Measurements from ENCODE around the gene NDUFAF2. TPM values are rescaled to one million over a fixed set of nuclear protein-coding genes. Genes with fewer than 3 reads are reported as not detected.

The NDUFAF2 gene
- total RNA-seq, 6 experiments from 2014 or later = 40.4 to 57.3 (median 51.5) TPM

GRCh38 chr5:61001647-61002046 is 56.6 kb downstream of the NDUFAF2 start:
- no peak overlapping the region for H3K4me3 Mint-ChIP-seq
- H3K27me3 Mint-ChIP-seq (ENCODE audit: insufficient read depth) = no peaks in the 10 kb centered on the region
- H3K4me1 Mint-ChIP-seq (ENCODE audit: low read depth) = peaks cover 16% of the 10 kb centered on the region
- TF ChIP-seq CTCF (IDR thresholded peaks at IDR 0.05) = no peak
- no peak overlapping the region for H3K27ac Mint-ChIP-seq
- no peak for DNase-seq
- no peaks in the 10 kb centered on the region for H3K36me3 Mint-ChIP-seq (ENCODE audit: low read depth)
- H3K9me3 Mint-ChIP-seq = no peaks in the 10 kb centered on the region

- no peaks in the 10 kb centered on the region for H3K36me3 Mint-ChIP-seq (ENCODE audit: low read depth)
- TF ChIP-seq CTCF (IDR thresholded peaks at IDR 0.05) = no peak
- H3K4me3 Mint-ChIP-seq = no peak overlapping the region
- H3K27me3 Mint-ChIP-seq (ENCODE audit: insufficient read depth) = no peaks in the 10 kb centered on the region
- H3K9me3 Mint-ChIP-seq = no peaks in the 10 kb centered on the region
- H3K27ac Mint-ChIP-seq = no peak overlapping the region
- no peak for DNase-seq
- H3K4me1 Mint-ChIP-seq (ENCODE audit: low read depth) = peaks cover 16% of the 10 kb centered on the region
Observed at GRCh38 chr5:61002611-61003355, 57.8 kb downstream of the NDUFAF2 start.

GRCh38 chr5:61004448-61004847 is 59.4 kb downstream of the NDUFAF2 start:
- Mint-ChIP-seq H3K4me1 (ENCODE audit: low read depth) (peaks cover 16% of the 10 kb centered on the region), H3K36me3 (ENCODE audit: low read depth) (no peaks in the 10 kb centered on the region), H3K27ac (no peak overlapping the region), H3K4me3 (no peak overlapping the region), H3K27me3 (ENCODE audit: insufficient read depth) (no peaks in the 10 kb centered on the region), H3K9me3 (no peaks in the 10 kb centered on the region)
- no peak for DNase-seq
- TF ChIP-seq CTCF (IDR thresholded peaks at IDR 0.05) = no peak

GRCh38 chr5:61009907-61010306 is 64.9 kb downstream of the NDUFAF2 start:
- Mint-ChIP-seq H3K27ac (no peak overlapping the region), H3K9me3 (no peaks in the 10 kb centered on the region), H3K4me1 (ENCODE audit: low read depth) (no peaks in the 10 kb centered on the region), H3K36me3 (ENCODE audit: low read depth) (no peaks in the 10 kb centered on the region), H3K27me3 (ENCODE audit: insufficient read depth) (no peaks in the 10 kb centered on the region), H3K4me3 (no peak overlapping the region)
- no peak for DNase-seq
- TF ChIP-seq CTCF (IDR thresholded peaks at IDR 0.05) = no peak

- H3K27ac Mint-ChIP-seq = no peak overlapping the region
- no peaks in the 10 kb centered on the region for H3K36me3 Mint-ChIP-seq (ENCODE audit: low read depth)
- peak; percentile 17 for DNase-seq
- peak; percentile 63 for TF ChIP-seq CTCF (IDR thresholded peaks at IDR 0.05)
- no peak overlapping the region for H3K4me3 Mint-ChIP-seq
- H3K27me3 Mint-ChIP-seq (ENCODE audit: insufficient read depth) = no peaks in the 10 kb centered on the region
- no peaks in the 10 kb centered on the region for H3K9me3 Mint-ChIP-seq
- no peaks in the 10 kb centered on the region for H3K4me1 Mint-ChIP-seq (ENCODE audit: low read depth)
Observed at GRCh38 chr5:61010467-61011454, 65.8 kb downstream of the NDUFAF2 start.
